Esophagus muscularis mucosa (tissue), 4 donors: Measurements from ENCODE around the gene GNAZ. TPM values are rescaled to one million over a fixed set of nuclear protein-coding genes. Genes with fewer than 3 reads are reported as not detected.
"Not testable (repeated sequence)": the region's sequence is repeated elsewhere in the genome, so short reads cannot be mapped to it uniquely, and the experiment has no call there.

Experiments used
- DNase-seq: peaks from one replicate; pipeline ENCODE4 v3.0.0-alpha.2; 2017; ENCODE audit errors: extremely low spot score
- H3K27ac ChIP-seq, 4 donors: fragments of 200-600 bp; sonication (generic); replicated peaks in 1 of 4; 1 replicate in 3 of 4; 2 replicates in 1 of 4; pipeline ENCODE4 v1.5.1; 2016 to 2019; ENCODE audit warnings: mild to moderate bottlenecking in 1 of 4
- H3K27me3 ChIP-seq, 4 donors: fragments of 200-600 bp; sonication (generic); one replicate each; pipeline versions ENCODE4 v1.5.1 to v1.6.0; 2016 to 2019
- H3K36me3 ChIP-seq, 4 donors: fragments of 200-600 bp; sonication (generic); one replicate each; pipeline ENCODE4 v1.5.1; 2016 to 2019
- H3K4me1 ChIP-seq, 4 donors: fragments of 200-600 bp; sonication (generic); one replicate each; pipeline ENCODE4 v1.5.1; 2016 to 2019
- H3K4me3 ChIP-seq, 4 donors: fragments of 200-600 bp; sonication (generic); 1 replicate in 2 of 4; 2 replicates in 2 of 4; pipeline ENCODE4 v1.5.1; 2016 to 2019; ENCODE audit warnings: mild to moderate bottlenecking in 4 of 4, moderate library complexity in 1 of 4
- H3K9me3 ChIP-seq, 4 donors: fragments of 200-600 bp; sonication (generic); 1 replicate in 3 of 4; 2 replicates in 1 of 4; pipeline ENCODE4 v1.5.1; 2016 to 2019
- EP300 ChIP-seq: sonication (generic); formaldehyde crosslinking; IDR thresholded peaks from one replicate; pipeline ENCODE4 v1.6.1; 2017; ENCODE audit warnings: antibody characterized with exemption
- POLR2A ChIP-seq: fragments of 450-650 bp; IDR thresholded peaks from one replicate; pipeline ENCODE4 v1.6.1; 2017; ENCODE audit warnings: antibody characterized with exemption, moderate library complexity, mild to moderate bottlenecking, low read depth
- POLR2AphosphoS5 ChIP-seq, 2 donors: sonication (generic); formaldehyde crosslinking; IDR thresholded peaks; one replicate each; pipeline ENCODE4 v1.6.1; 2017; ENCODE audit warnings: antibody characterized with exemption in 2 of 2
- WGBS: methylation state at CpG from one replicate; pipeline ENCODE4 v1.1.5; 2018; 5-methylcytosine and 5-hydroxymethylcytosine counted together
- intact Hi-C: fragments of 100-400 bp; cut with DNase I; formaldehyde crosslinking; loops from one replicate; pipeline ENCODE4 v1.15.1; 2023
- total RNA-seq, 4 donors: library from RNA; depleted of rRNA; stranded (reverse); fragments of >200 nt; gene quantifications; one replicate each; pipeline versions ENCODE4 v1.1.0 to v1.2.1, GENCODE V29; 2016
- TF ChIP-seq, protein P1 (sequence below), 3 experiments: fragments of 200-600 bp in 2 of 3; fragments of 450-650 bp in 1 of 3; sonication (generic) in 2 of 3; IDR thresholded peaks; one replicate each; pipeline ENCODE4 v1.5.1; 2017 to 2019; ENCODE audit warnings: antibody characterized with exemption in 3 of 3, mild to moderate bottlenecking in 2 of 3, moderate library complexity in 1 of 3

Gene GNAZ
- total RNA-seq, 4 donors from 2014 or later: 51.7 to 79.5 (median 64.6) TPM

DNA sequence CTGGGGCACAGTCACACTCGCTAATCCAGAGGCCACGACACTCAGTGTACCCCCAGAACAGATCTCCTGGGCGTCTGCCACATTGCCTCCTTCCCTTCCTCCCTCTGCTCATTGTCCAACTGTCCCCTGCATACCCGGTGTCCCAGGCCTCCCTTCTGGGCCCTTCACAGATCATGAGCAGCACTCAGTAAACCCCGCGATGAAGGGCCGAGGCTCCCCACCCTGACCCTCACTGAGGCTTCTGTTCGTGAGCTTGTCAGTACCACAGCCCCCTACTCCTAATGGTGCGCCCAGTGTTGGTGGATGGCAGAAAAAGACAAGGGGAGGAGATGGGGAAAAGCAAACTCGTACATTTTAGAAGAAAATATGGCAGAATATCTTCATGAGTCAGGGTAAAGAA lies 58.8 kb downstream of the GNAZ start:
- H3K4me1 ChIP-seq: peaks cover 5 to 19% (median 7%) of the 10 kb centered on the region in 4 donors
- no peak overlapping the region for H3K4me3 ChIP-seq
- H3K27ac ChIP-seq: no peak overlapping the region
- H3K27me3 ChIP-seq: no peaks in the 10 kb centered on the region
- no peak for DNase-seq
- WGBS: 76% methylated on average over 10 of the region's 10 CpGs
- no peaks in the 10 kb centered on the region for H3K9me3 ChIP-seq
- intact Hi-C loops: no loop called here
- TF ChIP-seq POLR2AphosphoS5 (IDR thresholded peaks at IDR 0.05) (no peak), POLR2A (no peak), EP300 (no peak)
- TF ChIP-seq, protein P1, sequence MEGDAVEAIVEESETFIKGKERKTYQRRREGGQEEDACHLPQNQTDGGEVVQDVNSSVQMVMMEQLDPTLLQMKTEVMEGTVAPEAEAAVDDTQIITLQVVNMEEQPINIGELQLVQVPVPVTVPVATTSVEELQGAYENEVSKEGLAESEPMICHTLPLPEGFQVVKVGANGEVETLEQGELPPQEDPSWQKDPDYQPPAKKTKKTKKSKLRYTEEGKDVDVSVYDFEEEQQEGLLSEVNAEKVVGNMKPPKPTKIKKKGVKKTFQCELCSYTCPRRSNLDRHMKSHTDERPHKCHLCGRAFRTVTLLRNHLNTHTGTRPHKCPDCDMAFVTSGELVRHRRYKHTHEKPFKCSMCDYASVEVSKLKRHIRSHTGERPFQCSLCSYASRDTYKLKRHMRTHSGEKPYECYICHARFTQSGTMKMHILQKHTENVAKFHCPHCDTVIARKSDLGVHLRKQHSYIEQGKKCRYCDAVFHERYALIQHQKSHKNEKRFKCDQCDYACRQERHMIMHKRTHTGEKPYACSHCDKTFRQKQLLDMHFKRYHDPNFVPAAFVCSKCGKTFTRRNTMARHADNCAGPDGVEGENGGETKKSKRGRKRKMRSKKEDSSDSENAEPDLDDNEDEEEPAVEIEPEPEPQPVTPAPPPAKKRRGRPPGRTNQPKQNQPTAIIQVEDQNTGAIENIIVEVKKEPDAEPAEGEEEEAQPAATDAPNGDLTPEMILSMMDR (IDR thresholded peaks at IDR 0.05): no peak
- H3K36me3 ChIP-seq: no peaks in the 10 kb centered on the region

DNA sequence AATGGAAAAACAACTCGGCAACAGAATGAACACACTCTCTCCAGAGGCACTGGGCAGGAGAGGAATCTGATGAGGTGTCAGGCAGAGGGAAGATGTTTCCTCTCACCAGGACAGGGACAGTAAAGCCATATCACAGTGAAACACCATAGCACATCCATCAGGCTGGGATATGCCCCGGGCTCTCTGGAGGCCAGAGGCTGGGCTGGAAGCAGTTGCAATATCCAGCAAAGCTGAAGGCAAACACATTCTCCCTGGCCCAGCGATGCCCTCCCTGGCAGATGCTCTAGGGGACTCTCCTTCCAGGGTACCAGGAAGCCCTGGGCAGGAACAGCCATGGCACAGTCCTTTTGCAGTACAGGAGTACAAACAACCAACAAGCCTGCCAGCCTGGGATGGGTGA lies 60.4 kb downstream of the GNAZ start:
- intact Hi-C loops: no loop called here
- peaks cover 5 to 9% (median 7%) of the 10 kb centered on the region in 4 donors for H3K4me1 ChIP-seq
- no peaks in the 10 kb centered on the region for H3K9me3 ChIP-seq
- H3K4me3 ChIP-seq: no peak overlapping the region
- H3K27me3 ChIP-seq: no peaks in the 10 kb centered on the region
- DNase-seq: no peak
- TF ChIP-seq EP300 (no peak), POLR2A (no peak), POLR2AphosphoS5 (IDR thresholded peaks at IDR 0.05) (no peak)
- TF ChIP-seq, protein P1 (IDR thresholded peaks at IDR 0.05): no peak
- H3K36me3 ChIP-seq: no peaks in the 10 kb centered on the region
- H3K27ac ChIP-seq: no peak overlapping the region
- 67% methylated on average over 2 of the region's 3 CpGs for WGBS

DNA sequence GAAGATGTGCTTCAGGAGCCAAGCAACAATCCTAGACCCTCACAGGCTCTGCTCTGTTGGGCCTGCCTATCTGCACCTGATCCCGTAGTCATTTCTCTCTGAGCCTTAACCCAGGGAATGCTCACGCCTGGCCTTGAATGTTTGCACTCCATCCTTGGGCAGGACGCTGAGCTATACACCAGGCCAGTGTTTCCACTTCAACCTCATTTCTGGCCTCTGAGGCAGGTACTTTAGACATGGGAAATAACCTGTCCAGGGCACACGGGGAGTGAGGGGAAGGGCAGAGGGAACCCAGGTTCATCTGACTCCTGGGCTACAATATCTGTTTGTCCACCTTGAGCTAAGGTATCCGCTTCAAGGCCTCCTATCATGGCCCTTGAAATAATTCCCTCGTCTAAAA lies 61.6 kb downstream of the GNAZ start:
- no peaks in the 10 kb centered on the region for H3K27me3 ChIP-seq
- H3K4me3 ChIP-seq: no peak overlapping the region
- no peak overlapping the region for H3K27ac ChIP-seq
- no peak for DNase-seq
- no peaks in the 10 kb centered on the region for H3K9me3 ChIP-seq
- H3K4me1 ChIP-seq: peaks cover 5 to 9% (median 7%) of the 10 kb centered on the region in 4 donors
- TF ChIP-seq POLR2AphosphoS5 (IDR thresholded peaks at IDR 0.05): no peak
- intact Hi-C loops: no loop called here
- 88% methylated on average over 6 of the region's 6 CpGs for WGBS
- no peaks in the 10 kb centered on the region for H3K36me3 ChIP-seq

DNA sequence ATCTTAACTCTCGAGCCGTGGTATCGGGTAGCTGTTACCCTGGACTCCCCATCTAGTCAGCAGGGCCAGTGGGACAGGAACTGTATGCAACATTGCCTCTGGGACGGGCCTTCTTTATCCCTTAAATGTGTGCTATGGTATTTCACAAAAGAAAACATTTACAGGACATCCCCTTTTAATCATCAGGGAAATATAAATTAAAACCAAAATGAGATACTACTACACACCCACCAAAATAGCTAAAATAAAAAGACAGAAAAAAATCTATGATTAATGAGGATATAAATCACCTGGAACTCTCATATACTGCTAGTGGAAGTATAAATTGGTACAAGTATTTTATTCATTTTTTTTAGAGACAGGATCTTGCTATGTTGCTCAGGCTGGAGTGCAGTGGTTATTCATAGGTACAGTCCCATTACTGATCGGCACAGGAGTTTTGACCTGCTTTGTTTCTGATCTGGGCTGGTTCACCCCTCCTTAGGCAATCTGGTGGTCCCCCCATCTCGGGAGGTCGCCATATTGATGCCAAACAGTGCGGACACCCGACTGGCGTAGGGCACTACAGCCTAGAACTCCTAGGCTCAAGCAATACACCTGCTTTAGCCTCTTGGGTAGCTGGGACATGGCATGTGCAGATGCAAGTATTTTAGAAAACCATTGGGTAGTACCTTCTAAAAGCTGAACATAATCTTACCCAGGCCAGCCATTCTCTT lies 62.2 kb downstream of the GNAZ start:
- intact Hi-C loops: no loop called here
- H3K27ac ChIP-seq: no peak overlapping the region
- H3K4me1 ChIP-seq: peaks cover 5 to 9% (median 7%) of the 10 kb centered on the region in 4 donors
- H3K9me3 ChIP-seq: no peaks in the 10 kb centered on the region
- no peaks in the 10 kb centered on the region for H3K36me3 ChIP-seq
- TF ChIP-seq POLR2A: no peak
- TF ChIP-seq EP300: no peak
- TF ChIP-seq POLR2AphosphoS5 (IDR thresholded peaks at IDR 0.05): no peak
- TF ChIP-seq, protein P1 (IDR thresholded peaks at IDR 0.05): no peak
- no peak overlapping the region for H3K4me3 ChIP-seq
- H3K27me3 ChIP-seq: no peaks in the 10 kb centered on the region
- no peak for DNase-seq
- 90% methylated on average over 10 of the region's 10 CpGs for WGBS

DNA sequence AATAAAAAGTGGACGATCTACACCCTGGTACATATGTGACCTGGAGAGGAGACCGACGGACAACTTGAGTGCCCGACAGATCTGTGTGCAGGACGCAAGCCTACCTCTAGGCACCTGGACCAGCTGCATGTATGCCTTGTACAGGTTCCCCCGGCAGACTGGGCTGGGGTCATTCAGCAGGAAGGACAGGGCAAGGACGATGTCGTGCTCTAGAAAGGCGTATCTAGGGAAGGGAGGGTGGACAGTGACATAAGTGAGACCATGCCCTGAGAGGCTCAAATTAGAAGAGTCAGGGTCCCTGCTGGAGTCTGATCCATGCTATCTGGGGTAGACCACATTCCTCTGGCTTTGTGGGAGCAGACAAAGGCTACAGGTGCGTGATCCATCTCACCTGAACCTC lies 63.6 kb downstream of the GNAZ start:
- DNase-seq: no peak
- Histone ChIP-seq H3K4me1 (peaks cover 0 to 5% (median 0%) of the 10 kb centered on the region in 4 donors), H3K36me3 (no peaks in the 10 kb centered on the region), H3K27ac (no peak overlapping the region), H3K27me3 (no peaks in the 10 kb centered on the region), H3K9me3 (no peaks in the 10 kb centered on the region), H3K4me3 (no peak overlapping the region)
- intact Hi-C loops: no loop called here
- TF ChIP-seq, protein P1 (IDR thresholded peaks at IDR 0.05): no peak
- no peak for TF ChIP-seq POLR2AphosphoS5 (IDR thresholded peaks at IDR 0.05)
- WGBS: 95% methylated on average over 10 of the region's 10 CpGs

DNA sequence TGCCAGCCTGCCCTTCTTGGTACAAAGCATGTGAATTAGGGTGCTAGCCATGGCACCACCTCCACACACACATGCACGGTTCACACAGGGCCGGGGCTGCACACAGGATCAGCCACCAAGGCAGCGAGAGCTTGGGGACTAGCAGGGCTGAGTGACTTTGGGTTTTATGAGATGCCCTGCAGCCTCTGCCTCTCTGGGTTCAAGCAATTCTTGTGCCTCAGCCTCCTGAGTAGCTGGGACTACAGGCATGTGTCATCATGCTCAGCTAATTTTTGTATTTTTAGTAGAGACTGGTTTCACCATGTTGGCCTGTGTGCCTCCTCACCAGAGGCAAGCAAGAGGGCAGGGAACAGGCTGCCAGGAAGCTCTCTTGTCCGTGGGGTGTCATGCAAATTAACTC lies 66.7 kb downstream of the GNAZ start:
- H3K4me3 ChIP-seq, H3K27me3 ChIP-seq, DNase-seq, H3K9me3 ChIP-seq, H3K36me3 ChIP-seq, intact Hi-C loops, H3K27ac ChIP-seq: not testable (repeated sequence)
- peaks cover 4 to 12% (median 8%) of the 10 kb centered on the region in 4 donors for H3K4me1 ChIP-seq
- 80% methylated on average over 1 of the region's 4 CpGs for WGBS
